ENCODE results near the gene ADAM17.

GRCh38 chr2:9573840-9574239 lies 18.2 kb upstream of the ADAM17 start:
- TF ChIP-seq CTCF (IDR thresholded peaks at IDR 0.05), result peak; percentile 25; the same call in 1 of the 2 replicates
- no peak for TF ChIP-seq MAX (IDR thresholded peaks at IDR 0.05; ENCODE audit: low read depth)
- TF ChIP-seq, protein P1, sequence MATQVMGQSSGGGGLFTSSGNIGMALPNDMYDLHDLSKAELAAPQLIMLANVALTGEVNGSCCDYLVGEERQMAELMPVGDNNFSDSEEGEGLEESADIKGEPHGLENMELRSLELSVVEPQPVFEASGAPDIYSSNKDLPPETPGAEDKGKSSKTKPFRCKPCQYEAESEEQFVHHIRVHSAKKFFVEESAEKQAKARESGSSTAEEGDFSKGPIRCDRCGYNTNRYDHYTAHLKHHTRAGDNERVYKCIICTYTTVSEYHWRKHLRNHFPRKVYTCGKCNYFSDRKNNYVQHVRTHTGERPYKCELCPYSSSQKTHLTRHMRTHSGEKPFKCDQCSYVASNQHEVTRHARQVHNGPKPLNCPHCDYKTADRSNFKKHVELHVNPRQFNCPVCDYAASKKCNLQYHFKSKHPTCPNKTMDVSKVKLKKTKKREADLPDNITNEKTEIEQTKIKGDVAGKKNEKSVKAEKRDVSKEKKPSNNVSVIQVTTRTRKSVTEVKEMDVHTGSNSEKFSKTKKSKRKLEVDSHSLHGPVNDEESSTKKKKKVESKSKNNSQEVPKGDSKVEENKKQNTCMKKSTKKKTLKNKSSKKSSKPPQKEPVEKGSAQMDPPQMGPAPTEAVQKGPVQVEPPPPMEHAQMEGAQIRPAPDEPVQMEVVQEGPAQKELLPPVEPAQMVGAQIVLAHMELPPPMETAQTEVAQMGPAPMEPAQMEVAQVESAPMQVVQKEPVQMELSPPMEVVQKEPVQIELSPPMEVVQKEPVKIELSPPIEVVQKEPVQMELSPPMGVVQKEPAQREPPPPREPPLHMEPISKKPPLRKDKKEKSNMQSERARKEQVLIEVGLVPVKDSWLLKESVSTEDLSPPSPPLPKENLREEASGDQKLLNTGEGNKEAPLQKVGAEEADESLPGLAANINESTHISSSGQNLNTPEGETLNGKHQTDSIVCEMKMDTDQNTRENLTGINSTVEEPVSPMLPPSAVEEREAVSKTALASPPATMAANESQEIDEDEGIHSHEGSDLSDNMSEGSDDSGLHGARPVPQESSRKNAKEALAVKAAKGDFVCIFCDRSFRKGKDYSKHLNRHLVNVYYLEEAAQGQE (IDR thresholded peaks at IDR 0.05; ENCODE audit: low read depth, low read length), result no peak
- TF ChIP-seq JUND (IDR thresholded peaks at IDR 0.05), result no peak
- TF ChIP-seq, protein P2, sequence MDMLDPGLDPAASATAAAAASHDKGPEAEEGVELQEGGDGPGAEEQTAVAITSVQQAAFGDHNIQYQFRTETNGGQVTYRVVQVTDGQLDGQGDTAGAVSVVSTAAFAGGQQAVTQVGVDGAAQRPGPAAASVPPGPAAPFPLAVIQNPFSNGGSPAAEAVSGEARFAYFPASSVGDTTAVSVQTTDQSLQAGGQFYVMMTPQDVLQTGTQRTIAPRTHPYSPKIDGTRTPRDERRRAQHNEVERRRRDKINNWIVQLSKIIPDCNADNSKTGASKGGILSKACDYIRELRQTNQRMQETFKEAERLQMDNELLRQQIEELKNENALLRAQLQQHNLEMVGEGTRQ (IDR thresholded peaks at IDR 0.05; ENCODE audit: borderline replicate concordance, low read depth, low read length), result no peak
- TF ChIP-seq RFX5 (IDR thresholded peaks at IDR 0.05; ENCODE audit: low read length), result no peak
- TF ChIP-seq FOSL2 (IDR thresholded peaks at IDR 0.05; ENCODE audit: borderline replicate concordance, low read depth), result no peak
- no peak for TF ChIP-seq EP300 (IDR thresholded peaks at IDR 0.05; ENCODE audit: borderline replicate concordance in 1 of 2, low read depth in 1 of 2, low read length in 1 of 2)
- TF ChIP-seq GABPA (IDR thresholded peaks at IDR 0.05; ENCODE audit: low read depth), result no peak
- no peak for TF ChIP-seq POLR2AphosphoS5 (IDR thresholded peaks at IDR 0.05; ENCODE audit: low read depth, low read length)
- no peak for TF ChIP-seq NFIC (IDR thresholded peaks at IDR 0.05; ENCODE audit: borderline replicate concordance)
- TF ChIP-seq TEAD4 (IDR thresholded peaks at IDR 0.05; ENCODE audit: borderline replicate concordance, insufficient read depth), result no peak
- TF ChIP-seq, protein P3, sequence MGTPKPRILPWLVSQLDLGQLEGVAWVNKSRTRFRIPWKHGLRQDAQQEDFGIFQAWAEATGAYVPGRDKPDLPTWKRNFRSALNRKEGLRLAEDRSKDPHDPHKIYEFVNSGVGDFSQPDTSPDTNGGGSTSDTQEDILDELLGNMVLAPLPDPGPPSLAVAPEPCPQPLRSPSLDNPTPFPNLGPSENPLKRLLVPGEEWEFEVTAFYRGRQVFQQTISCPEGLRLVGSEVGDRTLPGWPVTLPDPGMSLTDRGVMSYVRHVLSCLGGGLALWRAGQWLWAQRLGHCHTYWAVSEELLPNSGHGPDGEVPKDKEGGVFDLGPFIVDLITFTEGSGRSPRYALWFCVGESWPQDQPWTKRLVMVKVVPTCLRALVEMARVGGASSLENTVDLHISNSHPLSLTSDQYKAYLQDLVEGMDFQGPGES (IDR thresholded peaks at IDR 0.05; ENCODE audit: low read depth, low read length), result no peak
- no peak for TF ChIP-seq SMC3 (IDR thresholded peaks at IDR 0.05; ENCODE audit: low read depth, low read length)
